NCI-H1048 (cell line): ENCODE data around the gene CBFA2T2.
A peak's percentile ranks its signal among the peaks of the same experiment; 100 is the strongest.

Source experiments
- DNase-seq: peaks from one replicate; lab custom pipeline; 2025; lab: John Stamatoyannopoulos, UW

Gene CBFA2T2

DNA sequence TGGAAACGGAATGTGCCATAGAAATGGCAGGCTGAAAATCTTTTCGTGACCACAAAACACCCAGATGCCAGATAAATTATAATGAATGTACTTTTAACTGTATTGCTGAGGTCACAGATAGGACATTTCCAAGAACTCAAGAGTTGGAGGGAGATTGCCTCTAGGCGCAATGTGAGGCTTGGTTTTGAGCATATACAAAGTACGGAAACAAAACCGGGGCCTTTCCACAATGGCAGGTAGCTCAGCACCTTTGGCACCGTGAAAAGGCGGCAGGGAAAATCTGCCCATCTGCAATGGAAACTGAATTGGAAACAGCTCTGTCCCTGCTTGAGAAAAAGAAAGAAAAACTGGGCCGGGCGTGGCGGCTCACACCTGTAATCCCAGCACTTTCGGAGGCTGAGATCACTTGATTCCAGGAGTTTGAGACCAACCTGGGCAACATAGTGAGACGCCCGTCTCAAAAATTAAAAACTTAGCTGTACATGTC is 161.7 kb downstream of the CBFA2T2 start:
- no peak for DNase-seq

DNA sequence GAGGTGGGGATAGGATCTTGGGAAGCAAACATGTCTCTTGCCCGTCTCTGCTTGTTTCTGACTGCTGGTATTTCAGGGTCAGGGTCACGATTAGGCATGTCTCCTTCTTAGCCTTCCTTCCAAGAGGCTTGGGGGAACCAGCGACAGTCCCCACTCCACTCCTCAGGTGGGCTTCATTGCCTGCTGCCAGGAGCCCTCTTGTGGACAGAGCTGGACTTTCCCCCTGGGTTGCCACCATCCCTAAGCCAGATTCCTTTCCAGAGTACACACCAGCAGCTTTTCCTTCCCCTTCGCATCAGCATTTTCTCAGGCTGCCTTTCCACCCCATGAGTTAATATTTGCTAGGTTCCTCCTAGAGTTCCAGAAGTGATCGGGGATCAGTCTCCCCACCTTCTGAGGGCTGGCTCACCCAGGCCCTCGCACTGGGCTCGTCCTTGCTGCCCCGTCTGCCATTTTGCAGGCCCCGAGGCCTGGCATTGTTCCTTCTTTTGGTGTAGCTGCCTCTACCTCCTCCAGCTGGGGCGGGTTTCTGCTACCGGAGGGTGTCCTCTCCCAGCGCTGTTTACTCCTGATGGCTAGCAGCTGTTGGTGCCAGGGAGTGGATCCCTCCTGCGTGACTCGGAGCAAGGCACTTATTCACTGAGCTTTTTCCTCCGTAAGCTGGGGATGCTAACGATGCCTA is 163.5 kb downstream of the CBFA2T2 start:
- no peak for DNase-seq

DNA sequence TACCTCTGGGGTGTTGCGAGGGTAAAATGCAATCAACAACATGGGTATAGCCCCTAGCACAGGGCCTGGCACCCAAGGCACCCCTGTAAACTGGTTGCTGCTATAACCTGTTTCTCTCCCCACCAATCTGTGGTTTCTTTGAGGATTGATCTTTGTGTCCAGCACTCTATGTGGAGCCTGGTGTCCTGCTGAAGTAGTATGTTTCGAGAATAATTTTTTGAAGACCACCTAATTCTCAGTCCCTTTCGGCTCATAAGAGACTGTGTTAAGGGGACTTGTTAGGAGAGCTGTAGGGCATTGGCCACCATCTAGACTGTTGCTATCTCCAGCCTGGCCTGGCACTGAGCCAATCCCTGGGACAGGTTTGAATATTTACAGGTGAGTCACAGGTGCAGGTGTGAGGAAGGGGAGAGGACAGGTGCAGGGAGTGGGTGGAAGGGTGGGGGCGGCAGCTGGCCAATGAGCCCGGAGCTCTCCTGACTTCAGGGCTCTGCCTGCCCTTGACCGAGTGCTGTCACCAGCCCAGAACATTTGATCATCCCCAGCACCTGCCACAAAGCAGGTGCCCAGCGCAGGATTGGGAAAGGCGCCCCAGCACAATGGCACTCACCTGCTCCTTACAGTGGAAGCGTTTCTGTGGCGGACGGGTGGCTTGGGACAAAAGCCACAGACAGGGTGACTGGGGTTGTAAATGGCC is 164.2 kb downstream of the CBFA2T2 start:
- DNase-seq, result no peak

DNA sequence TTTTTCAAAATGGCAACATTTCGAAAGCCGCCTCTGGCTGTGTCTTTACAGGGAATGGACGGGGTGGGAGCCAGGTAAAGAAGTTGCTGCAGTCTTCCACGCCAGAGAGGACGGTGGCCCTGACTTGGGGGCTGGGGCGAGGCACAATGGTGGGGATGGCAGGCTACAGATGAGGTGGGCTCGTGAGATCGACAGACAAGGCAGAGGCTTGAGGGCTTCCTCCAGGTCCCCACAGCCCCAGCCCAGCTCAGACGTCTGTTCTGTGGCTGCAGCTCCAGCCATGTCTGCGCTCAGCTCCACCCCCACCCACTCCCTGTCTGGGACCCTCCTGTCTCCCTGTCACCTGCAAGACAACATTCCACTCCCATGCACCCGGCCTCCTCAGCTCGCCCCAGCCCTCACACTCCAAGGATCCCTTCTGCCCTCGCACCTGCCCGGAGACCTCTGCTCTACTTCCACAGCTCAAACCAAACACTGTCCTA is 164.8 kb downstream of the CBFA2T2 start:
- DNase-seq, result no peak

DNA sequence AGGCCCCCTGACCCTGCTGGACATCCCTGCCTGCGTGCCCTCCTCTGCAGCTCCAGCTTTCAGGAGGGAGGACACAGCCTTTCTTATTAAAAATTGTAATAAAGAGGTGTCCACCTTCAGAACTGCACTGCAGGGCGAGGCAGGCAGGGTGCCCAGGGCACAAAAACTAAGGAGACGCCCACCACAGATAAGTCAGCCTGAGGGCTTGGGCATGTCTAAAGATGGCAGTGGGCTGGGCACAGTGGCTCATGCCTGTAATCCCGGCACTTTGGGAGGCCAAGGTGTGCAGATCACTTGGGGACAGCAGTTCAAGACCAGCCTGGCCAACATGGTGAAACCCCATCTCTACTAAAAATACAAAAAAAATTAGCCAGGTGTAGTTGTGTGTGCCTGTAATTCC is 165.3 kb downstream of the CBFA2T2 start:
- DNase-seq, result no peak

DNA sequence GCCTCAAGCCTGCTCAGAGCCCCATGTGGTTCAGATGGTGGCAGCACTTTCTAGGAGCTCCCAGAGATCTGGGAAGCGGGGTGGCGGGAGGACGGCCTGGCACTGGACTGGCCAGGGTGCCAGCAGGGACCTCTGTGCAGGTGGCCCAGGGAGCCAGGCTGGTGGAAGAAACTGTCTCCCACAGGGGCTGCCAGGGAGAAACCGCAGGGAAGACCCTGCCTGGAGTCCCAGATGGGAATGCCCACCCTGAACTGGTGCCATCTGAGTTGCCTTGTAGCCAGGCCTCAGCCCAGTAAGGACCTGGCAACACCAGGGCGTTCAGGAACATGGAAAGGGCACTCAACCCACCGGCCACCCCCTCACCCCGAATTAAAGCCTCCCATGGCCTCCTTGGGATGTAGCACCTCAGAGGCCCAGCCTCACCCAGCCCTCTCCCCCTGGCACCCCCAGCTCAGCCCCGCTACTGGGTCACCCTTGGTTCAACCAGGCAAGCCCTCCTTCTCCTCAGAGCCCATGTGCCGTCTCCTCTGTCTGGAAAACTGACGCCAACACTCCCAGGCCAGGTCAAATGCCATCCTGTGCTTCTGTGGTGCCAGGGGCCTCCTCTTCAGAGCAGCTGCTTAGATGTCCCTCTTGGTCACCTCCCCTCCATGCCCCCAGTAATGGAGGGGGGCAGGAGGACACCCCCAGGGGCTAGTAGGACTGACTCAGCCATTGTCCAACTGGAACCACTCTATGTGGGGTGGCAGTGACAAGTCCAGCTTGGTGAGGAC is 166.3 kb downstream of the CBFA2T2 start:
- DNase-seq, result no peak

DNA sequence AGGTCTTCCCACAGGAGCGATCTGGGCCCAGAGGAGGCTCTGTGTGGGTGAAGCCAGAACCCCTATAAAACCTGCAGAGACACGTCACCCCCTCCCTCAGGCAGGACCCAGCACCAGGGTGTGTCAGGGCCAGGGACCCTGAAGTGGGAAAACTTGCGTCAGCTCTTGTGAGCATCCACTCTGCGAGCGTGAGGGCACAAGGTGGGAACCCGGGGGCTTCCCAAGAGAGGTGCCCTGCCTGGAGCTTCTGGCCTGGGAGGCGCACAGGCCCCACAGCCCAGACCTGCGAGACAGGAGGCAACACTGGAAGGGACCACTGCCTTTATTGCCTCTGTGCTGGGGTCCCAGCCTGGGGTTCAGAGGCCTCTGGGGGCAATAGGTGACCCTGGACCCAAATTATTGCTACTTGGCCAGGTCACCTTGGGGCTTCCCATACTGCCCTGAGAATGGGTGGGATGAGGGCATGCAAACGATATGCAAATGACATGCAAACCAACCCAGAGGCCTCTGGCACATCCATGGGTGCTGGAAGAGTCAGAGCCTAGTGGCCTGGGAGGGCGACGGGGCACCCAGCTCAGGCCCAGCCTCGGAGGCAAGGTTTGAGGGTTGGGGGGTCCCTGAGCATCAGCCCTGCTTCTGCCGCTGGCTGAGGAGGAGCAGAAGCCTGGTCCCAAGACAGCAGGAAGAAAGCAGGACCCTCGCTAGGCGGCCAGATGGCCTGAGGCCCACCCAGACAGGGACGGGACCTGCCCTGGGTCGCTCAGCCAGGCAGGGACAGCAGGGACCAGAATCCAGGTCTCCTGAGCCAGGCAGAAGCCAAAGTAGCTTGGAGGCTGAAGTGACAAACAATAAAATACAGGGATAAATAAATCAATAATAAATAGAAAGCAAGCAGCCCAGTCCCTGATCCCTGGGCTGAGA is 167.1 kb downstream of the CBFA2T2 start:
- no peak for DNase-seq

DNA sequence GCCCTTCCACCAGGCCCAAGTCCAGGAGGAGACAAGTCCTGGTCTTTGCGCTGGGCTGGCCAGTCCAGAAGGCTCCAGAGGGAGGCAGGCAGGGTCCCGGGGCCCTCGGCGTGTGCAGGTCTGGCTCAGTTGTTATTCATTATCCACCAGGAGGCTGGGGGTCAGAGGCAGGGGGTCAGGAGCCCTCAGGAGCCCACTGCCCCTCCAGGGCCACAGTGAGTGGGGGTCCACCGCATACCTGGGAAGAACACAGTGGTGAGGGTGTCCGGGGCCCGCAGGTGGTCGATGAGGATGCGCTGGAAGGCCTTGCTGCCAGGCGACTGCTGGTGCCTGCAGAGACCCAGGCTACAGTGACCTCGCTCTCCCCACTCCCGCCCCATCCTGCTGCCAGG is 167.8 kb downstream of the CBFA2T2 start:
- DNase-seq, result no peak

DNA sequence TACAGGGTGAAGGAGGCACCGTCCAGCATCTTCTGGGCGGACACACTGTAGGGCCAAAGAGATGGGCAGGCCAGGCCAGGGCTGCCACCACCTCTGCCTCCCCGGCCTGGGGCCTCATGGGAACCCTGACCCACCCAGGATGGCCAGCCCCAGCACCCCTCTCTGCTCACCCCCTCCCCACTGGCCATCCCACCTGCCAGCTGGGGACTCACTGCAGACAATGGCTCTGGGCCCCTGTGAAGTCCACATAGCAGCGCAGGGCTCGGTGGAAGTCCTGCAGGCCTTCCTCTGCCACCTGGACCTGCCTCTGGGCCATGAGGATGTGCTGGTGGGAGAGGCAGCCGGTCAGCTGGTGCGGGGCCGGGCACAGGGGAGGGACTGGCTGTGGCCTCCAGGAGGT is 168.6 kb downstream of the CBFA2T2 start:
- no peak for DNase-seq

DNA sequence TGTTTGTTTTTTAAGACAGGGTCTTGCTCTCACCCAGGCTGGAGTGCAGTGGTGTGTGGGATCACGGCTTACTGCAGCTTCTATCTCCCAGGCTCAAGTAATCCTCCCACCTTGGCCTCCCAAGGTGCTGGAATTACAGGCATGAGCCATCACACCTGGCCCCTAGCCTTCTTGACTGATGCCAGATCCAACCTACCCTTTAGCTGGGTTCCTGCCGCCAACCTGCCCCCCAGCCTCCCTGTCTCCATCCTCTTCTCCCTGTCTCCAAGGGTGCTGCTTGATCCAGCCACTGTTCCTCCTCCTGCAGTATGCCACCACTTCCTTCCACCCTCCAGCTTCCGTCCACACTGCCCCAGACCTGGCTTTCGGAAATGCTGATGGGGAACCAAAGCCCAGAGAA is 169.0 kb downstream of the CBFA2T2 start:
- DNase-seq, result no peak

DNA sequence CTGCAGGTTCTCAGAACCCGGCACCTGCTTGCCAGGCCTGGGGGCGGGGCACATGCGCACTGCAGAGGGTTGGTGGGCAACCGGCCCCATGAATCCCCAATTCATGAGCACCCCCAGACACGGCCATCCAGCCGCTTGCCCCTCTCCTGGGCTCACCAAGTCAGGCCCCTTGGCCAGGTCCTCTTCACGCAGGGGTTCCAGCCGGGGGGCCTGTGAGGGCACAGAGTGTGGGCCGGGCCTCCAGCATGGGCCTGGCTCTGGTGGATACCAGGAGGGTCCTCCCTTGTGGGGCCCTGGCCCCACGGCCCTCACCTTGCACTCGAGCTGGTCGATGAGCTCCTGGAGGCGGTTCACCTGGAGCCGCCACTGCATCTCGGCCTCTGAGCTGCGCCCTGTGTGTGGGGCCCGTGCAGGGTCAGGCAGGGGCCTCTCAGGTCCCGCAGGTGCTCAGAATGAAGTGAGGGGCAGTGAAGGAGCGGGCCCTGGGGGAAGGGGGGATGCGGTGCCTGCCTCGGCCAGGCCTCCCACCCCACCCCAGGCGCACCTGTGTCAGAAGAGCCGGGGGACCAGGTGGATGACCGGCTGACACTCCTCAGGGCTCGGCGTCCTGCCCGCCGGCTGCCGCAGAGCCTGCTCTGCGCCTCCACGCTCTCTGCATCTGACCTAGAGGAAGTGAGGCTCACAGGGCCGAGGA is 169.6 kb downstream of the CBFA2T2 start:
- DNase-seq, result no peak

DNA sequence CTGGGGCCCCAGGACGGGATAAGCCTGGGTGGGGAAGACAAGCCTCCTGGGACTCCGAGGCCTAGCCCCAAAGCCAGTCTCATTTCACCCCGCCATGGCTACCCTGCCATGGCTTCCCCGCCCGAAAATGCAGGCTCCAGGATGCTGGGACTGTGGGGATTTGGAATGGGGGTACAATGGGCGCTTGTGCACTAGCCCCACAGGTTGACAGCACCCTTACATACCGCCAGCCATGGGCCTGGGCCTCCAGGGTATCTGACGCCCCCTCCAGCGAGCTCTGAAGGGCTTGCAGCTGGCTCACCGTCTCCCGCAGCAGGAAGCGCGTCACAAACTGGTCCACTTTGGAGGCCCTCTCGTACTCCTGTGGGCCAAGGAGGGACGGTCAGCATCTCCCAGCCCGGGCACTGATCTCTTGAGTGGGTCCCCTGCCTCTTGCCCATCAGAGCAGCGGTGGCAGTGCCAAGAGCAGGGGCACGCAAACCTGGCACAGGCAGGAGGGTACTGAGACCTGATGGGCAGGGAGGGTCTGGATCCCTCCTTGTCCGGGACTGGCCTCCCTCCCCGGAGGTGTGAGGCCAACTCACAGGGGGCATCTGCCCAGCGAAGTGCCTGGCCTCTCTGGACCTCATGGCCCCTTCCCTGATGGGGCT is 170.3 kb downstream of the CBFA2T2 start:
- no peak for DNase-seq

DNA sequence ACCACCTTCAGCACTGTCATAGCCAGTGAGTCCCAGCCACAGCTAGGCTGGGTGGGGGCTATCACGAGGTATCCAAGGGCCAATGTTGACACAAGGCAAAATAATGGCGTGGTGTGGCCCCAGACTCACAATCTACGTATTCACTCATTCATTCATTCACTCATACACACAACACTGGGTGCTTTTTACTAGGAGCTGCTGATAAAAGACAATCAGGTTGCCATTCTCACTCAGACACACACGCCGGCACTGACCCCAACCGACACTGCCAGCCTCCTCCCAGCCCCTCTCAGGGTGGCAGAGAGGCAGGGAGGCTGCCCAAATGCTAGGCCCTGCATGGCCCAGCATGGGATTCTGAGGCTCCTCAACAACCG is 170.8 kb downstream of the CBFA2T2 start:
- DNase-seq, result no peak

DNA sequence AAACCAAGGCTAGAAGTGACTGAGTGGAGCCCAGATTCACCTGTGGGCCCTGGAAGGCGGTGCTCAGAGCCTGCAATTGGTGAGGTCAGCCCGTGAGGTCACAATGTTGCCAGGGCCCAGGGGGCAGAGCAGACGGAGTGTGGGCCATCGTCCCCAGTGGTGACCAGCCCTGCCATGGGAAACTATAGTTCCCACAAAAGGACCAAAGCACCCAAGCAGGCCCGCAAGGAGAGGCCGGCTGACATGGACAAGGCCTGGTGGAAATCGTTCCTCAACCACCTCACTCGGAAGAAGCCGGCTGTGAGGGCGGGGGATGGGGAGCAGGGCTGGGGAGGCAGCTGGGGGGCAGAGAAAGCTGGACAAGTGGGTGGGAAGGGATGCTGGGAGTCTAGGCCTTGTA is 172.3 kb downstream of the CBFA2T2 start, which contains the start of gene C20orf144:
C20orf144 (plus strand) TSS at position 156 of the 400 bp plus-strand sequence; CDS start at position 175, 19 bp downstream.
- DNase-seq, result no peak

DNA sequence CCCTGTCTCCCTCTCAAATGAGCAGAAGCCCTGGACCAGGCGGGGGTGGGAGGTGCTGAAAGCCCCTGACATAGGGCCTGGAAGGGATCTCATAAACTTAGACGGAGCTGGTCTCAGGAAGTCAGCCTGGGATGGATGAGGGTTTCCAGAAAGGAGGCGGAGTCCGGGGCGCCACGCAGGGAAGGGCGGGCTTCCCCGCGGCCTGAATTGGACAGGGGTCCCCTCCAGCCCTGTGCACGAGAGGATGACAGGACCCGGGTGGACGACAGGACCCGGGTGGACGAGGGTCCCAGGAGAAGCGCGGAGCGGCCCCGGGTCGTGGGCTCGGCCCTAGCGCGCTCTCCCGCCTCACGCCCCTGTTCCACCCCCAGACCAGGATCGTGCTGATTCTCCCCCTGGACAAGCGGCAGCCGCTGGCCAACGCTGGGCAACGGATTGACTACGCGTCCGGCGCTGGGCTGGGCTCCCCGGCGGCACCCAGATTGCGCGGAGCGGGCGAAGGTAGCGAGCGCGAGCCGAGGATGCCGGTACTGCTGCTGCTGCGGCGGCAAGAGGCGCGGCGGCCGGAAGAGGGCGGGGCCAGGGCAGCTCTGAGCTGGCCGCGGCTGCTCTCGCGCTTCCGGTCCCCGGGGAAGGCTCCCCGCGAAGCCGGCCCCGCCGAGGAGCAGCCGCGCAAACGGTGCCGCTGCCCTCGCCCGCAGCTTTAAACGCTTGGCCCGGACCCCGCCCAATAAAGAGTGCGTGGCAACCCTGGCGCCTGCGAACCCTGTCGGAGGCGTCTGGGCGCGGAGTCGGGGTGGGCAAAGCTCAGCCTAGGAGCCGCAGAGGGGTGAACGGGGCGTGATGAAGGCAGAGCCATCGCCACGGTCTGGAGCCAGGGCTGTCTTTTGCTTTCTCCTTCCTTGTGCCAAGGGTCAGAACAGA is 173.5 kb downstream of the CBFA2T2 start:
- DNase-seq, result peak; percentile 59

DNA sequence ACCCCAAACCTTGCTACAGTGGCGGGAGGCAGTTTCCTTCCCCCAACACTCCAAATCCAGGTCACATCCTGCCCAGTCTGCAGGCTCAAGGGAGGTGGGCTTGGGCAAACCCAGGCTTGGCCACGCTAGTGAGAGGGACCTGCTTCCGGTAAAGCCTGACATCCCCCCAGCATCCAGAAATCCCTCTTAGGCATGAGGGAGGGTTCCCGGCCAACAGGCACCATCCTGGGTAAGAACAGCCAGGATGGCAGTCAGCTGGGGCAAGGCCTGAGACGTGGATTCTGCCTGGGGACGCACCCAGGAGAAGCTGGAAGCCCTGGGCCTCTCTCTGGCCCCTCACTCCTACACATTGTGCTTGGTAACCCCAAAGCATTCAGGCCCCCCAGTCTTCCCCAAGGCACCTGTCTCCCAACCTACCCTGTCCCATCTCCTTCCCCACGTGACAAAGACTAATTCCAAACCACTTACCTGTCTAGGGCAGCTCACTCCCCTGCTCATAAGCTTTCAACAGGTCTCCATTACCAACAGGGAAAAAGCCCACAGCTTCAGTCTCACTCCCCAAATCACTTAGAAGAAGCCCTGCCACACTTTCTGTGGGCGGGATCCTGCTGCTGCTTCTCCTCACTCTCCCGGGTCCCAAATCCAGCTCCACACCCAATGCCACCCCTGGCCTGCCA is 174.3 kb downstream of the CBFA2T2 start:
- no peak for DNase-seq

DNA sequence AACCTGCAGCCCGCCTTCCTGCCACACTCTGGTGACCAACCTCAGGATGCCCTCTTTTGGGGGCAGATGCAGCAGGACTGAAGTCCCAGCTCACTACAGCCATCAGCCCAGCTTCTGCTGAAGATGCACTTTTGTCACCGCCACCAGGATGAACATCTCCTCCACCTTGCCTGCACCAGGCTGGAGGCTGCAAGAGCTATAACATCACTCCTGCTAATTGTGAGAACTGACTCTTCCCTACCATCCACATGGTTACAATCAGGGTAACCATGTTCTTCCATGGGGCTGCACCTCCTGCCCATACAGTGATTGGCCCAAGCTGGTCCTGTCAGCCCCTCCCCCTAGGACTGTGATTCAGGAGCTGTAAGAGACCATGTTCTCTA is 174.9 kb downstream of the CBFA2T2 start:
- DNase-seq, result no peak

DNA sequence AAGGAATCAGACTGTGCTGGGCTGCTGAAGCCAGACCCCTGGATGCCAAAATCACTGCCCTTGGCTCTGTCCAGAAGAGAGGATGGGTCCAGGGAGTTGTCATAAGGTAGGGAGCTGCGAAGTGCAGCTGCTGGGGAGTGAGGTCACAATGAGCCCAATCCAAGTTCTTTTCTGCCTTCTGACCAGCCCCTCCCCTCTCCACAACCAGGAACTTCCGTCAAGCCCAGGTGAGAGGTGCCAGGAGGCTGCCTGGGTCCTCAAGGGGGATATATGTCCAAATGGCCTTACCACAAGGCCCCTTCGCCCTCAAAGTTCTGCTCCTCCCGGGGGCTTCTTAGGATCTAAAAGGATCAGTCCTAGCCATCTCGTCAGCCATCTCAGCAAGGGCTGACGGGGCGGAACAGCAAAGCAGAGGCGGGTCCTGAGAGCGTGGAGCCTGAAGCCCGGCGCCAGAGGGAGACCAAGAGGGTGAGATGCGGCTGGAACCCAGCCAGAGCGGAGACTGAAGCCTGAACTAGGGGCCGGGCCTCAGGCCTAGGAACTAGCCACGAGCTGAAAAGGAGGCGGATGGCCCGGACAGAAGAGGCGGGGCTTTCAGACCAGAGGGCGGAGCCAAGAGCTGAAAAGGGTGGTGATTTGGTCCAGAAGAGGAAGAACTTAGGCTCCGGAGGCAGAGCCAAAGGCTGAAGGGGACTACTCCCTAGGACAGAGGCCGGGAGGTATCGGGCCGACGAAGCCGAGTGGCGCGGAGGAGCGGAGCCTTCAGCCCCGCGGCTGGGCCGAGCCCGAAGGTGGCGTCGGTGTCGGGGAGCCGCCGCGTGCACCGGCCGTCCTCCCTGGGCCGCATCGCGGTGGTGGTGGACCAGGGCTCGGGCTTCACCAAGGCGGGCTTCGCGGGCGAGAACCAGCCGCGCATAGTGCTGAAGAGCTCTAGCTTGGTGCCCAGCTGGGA is 176.7 kb downstream of the CBFA2T2 start, which contains the start of gene ACTL10:
ACTL10 (plus strand) TSS at position 651 of the 952 bp plus-strand sequence. CDS start 555 bp downstream, outside the sequence.
- peak; percentile 32 for DNase-seq
